ENCODE results near the gene MT3. TPM values are rescaled to one million over a fixed set of nuclear protein-coding genes. Genes with fewer than 3 reads are reported as not detected.

MT3 gene
- total and polyA plus RNA-seq, 2 of the 13 experiments (the other 11 are each of a cell fraction or from before 2014, with no cell fraction given): not detected

GRCh38 chr16:56551796-56552738 is 37.3 kb upstream of the MT3 start (continued):
- TF ChIP-seq ZNF235 (CRISPR knock-in tag; IDR thresholded peaks at IDR 0.05; ENCODE audit: borderline replicate concordance) (no peak), PREB (CRISPR knock-in tag; IDR thresholded peaks at IDR 0.05) (no peak), ONECUT2 (CRISPR knock-in tag; IDR thresholded peaks at IDR 0.05) (no peak), HINFP (CRISPR knock-in tag; IDR thresholded peaks at IDR 0.05; ENCODE audit: low read depth) (0 out of 2 replicates have a peak, but pooled peaks have one; percentile 29), MED13 (CRISPR knock-in tag; IDR thresholded peaks at IDR 0.05) (0 out of 2 replicates have a peak, but pooled peaks have one; percentile 29), ZNF343 (CRISPR knock-in tag; IDR thresholded peaks at IDR 0.05) (peak; percentile 51; the same call in 1 of the 2 replicates), HES4 (CRISPR knock-in tag; IDR thresholded peaks at IDR 0.05; ENCODE audit: borderline replicate concordance) (no peak), KMT2B (CRISPR knock-in tag; IDR thresholded peaks at IDR 0.05) (no peak), CBX2 (IDR thresholded peaks at IDR 0.05; ENCODE audit: low read depth, low read length) (no peak), CBX2 (CRISPR knock-in tag; IDR thresholded peaks at IDR 0.05; ENCODE audit: low read depth) (no peak; the same call in 1 of the 2 replicates), ZNF652 (CRISPR knock-in tag; IDR thresholded peaks at IDR 0.05; ENCODE audit: borderline replicate concordance, low read depth) (no peak), KDM2A (CRISPR knock-in tag; IDR thresholded peaks at IDR 0.05; ENCODE audit: borderline replicate concordance, low read depth) (no peak), ZKSCAN1 (IDR thresholded peaks at IDR 0.05; ENCODE audit: low read length) (no peak), ZNF770 (CRISPR knock-in tag; IDR thresholded peaks at IDR 0.05) (peak; percentile 50), SMYD3 (CRISPR knock-in tag; IDR thresholded peaks at IDR 0.05) (peak; percentile 65; the same call in 1 of the 2 replicates), SOX6 (IDR thresholded peaks at IDR 0.05) (no peak), SOX6 (CRISPR knock-in tag; IDR thresholded peaks at IDR 0.05) (peak; percentile 79), KDM4B (CRISPR knock-in tag; IDR thresholded peaks at IDR 0.05) (no peak)
- TF ChIP-seq, protein P1, sequence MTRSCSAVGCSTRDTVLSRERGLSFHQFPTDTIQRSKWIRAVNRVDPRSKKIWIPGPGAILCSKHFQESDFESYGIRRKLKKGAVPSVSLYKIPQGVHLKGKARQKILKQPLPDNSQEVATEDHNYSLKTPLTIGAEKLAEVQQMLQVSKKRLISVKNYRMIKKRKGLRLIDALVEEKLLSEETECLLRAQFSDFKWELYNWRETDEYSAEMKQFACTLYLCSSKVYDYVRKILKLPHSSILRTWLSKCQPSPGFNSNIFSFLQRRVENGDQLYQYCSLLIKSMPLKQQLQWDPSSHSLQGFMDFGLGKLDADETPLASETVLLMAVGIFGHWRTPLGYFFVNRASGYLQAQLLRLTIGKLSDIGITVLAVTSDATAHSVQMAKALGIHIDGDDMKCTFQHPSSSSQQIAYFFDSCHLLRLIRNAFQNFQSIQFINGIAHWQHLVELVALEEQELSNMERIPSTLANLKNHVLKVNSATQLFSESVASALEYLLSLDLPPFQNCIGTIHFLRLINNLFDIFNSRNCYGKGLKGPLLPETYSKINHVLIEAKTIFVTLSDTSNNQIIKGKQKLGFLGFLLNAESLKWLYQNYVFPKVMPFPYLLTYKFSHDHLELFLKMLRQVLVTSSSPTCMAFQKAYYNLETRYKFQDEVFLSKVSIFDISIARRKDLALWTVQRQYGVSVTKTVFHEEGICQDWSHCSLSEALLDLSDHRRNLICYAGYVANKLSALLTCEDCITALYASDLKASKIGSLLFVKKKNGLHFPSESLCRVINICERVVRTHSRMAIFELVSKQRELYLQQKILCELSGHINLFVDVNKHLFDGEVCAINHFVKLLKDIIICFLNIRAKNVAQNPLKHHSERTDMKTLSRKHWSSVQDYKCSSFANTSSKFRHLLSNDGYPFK (CRISPR knock-in tag; IDR thresholded peaks at IDR 0.05; ENCODE audit: borderline replicate concordance): no peak
- TF ChIP-seq, protein P2, sequence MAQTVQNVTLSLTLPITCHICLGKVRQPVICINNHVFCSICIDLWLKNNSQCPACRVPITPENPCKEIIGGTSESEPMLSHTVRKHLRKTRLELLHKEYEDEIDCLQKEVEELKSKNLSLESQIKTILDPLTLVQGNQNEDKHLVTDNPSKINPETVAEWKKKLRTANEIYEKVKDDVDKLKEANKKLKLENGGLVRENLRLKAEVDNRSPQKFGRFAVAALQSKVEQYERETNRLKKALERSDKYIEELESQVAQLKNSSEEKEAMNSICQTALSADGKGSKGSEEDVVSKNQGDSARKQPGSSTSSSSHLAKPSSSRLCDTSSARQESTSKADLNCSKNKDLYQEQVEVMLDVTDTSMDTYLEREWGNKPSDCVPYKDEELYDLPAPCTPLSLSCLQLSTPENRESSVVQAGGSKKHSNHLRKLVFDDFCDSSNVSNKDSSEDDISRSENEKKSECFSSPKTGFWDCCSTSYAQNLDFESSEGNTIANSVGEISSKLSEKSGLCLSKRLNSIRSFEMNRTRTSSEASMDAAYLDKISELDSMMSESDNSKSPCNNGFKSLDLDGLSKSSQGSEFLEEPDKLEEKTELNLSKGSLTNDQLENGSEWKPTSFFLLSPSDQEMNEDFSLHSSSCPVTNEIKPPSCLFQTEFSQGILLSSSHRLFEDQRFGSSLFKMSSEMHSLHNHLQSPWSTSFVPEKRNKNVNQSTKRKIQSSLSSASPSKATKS (CRISPR knock-in tag; IDR thresholded peaks at IDR 0.05): no peak

Measured in HepG2 (cell line).